Rectal smooth muscle tissue (tissue), 1 donor: ENCODE results near the gene ACACB.

Experiments used
- H3K27ac ChIP-seq: one replicate; pipeline ENCODE4 v1.7.0; 2013; ENCODE audit warnings: low read depth, low read length, inconsistent platforms
- H3K27me3 ChIP-seq: one replicate; pipeline ENCODE4 v1.7.0; 2013; ENCODE audit warnings: low read length; ENCODE audit not compliant: control insufficient read depth, insufficient read depth
- H3K36me3 ChIP-seq: one replicate; pipeline ENCODE4 v1.7.0; 2013; ENCODE audit warnings: low read length; ENCODE audit not compliant: control insufficient read depth, insufficient read depth
- H3K4me1 ChIP-seq: one replicate; pipeline ENCODE4 v1.7.0; 2013; ENCODE audit warnings: low read length; ENCODE audit not compliant: control insufficient read depth, insufficient read depth
- H3K4me3 ChIP-seq: one replicate; pipeline ENCODE4 v1.7.0; 2013; ENCODE audit warnings: low read length
- H3K9ac ChIP-seq: one replicate; pipeline ENCODE4 v1.7.0; 2013; ENCODE audit warnings: low read length

ACACB gene

DNA sequence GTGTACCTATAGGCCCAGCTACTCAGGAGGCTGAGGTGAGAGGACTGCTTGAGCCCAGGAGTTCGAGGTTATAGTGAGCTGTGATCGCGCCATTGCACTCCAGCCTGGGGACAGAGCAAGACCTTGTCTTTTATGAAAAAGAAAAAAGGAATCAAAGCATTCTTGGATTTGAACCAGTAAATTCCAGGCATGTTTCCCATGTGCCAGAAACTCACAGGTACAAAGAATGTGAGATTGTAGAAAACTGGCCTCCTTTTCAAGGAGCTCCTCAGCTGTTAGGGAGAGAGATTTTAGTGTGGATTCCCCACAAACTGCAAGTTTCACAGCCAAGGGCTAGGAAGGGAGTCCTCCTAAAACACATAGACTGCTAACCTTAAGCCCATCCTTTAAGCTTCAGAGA lies 97.7 kb downstream of the ACACB start:
- peaks cover 35% of the 10 kb centered on the region for H3K36me3 ChIP-seq

DNA sequence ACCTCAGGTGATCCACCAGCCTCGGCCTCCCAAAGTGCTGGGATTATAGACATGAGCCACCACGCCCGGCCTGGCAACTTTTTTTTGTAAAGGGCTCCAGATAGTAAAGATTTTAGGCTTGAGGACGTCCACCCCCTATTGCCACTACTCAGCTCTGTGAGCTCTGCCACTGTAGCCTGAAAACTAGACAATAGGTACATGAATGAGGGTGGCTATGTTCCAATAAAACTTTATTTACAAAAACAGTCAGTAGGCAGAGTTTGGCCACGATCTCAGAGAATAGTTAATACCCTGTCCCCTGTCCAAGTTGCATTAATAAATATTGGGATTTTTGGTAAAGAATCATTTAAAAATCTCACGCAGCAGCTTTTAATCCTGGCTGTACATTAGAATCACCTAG lies 102.6 kb downstream of the ACACB start:
- peaks cover 38% of the 10 kb centered on the region for H3K36me3 ChIP-seq
- no peak overlapping the region for H3K27ac ChIP-seq
- no peak overlapping the region for H3K9ac ChIP-seq
- no peak overlapping the region for H3K4me3 ChIP-seq
- no peaks in the 10 kb centered on the region for H3K27me3 ChIP-seq
- no peaks in the 10 kb centered on the region for H3K4me1 ChIP-seq

More for the DNA sequence above, 97.7 kb downstream of the ACACB start:
- no peaks in the 10 kb centered on the region for H3K4me1 ChIP-seq
- no peaks in the 10 kb centered on the region for H3K27me3 ChIP-seq
- H3K4me3 ChIP-seq = no peak overlapping the region
- no peak overlapping the region for H3K27ac ChIP-seq
- H3K9ac ChIP-seq = no peak overlapping the region

DNA sequence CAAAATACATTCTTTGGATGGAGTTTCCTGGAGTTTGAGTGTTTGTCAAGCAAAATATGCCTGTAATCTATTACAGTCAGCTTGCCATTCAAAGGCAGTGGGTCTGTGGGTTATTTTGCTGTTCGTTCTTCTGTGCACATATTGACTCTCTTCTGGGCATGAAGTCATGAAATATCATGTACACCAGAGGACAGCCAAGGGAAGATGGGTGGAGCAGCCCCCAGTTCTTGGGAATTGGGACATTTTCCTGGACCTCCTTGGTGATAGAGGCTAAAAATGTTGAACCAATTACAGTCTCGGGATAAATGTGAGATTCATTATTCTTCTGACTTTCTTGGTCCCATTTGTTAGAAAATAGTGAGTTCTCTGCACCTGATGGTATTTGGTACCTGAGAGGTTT lies 103.6 kb downstream of the ACACB start:
- no peak overlapping the region for H3K27ac ChIP-seq
- H3K36me3 ChIP-seq = peaks cover 32% of the 10 kb centered on the region
- no peaks in the 10 kb centered on the region for H3K27me3 ChIP-seq
- H3K4me1 ChIP-seq = no peaks in the 10 kb centered on the region
- H3K9ac ChIP-seq = no peak overlapping the region
- H3K4me3 ChIP-seq = no peak overlapping the region

DNA sequence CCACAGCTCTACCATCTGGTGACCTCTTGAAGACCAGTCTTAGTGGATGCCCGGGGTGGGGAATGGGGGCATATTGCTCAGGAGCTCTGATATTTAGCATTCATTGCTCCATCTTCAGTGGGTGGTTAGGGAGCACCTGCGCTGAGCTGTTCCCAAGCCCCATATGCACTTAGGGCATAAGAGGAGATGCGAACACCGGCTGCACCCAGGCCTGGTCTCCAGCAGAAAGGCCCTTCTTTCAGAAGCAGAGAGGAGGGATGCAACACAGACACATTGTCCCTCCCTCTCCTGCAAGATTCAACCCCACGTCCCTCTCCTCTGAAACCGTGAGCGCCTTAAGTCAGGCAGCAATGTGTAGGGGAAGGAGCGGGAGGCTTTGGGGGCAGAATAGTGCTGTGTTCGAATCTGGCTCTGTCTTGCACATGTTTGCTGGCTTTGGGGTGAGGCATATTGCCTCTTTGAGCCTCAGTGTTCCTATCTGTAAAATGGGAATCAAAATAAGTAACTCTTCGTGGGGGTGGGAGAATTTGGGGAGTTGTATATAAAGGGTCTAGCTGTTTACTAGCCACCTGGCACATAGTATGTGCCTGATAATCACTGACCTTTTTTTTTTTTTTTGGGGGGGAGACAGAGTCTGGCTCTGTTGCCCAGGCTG lies 105.0 kb downstream of the ACACB start:
- Histone ChIP-seq H3K4me1 (no peaks in the 10 kb centered on the region), H3K27ac (no peak overlapping the region), H3K27me3 (no peaks in the 10 kb centered on the region), H3K4me3 (no peak overlapping the region), H3K9ac (no peak overlapping the region), H3K36me3 (peaks cover 37% of the 10 kb centered on the region)

DNA sequence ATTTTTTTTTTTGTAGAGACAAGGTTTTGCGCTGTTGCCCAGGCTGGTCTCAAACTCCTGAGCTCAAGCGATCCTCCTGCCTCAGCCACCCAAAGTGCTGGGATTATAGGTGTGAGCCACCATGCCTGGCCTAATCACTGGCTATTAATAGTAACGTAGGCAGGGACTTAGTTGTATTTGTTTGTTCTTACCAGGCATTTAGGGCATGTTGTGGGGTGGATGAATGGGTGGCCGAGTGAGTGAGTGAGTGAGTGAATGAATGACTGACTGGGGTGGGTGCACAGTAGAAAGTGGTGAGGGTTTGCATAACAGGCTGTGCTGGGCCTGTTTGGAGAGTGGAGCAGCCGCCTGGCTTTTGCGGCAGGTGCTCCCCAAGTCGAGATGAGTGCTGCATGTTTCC lies 105.7 kb downstream of the ACACB start:
- Histone ChIP-seq H3K4me1 (no peaks in the 10 kb centered on the region), H3K27ac (no peak overlapping the region), H3K9ac (no peak overlapping the region), H3K36me3 (peaks cover 35% of the 10 kb centered on the region), H3K4me3 (no peak overlapping the region), H3K27me3 (no peaks in the 10 kb centered on the region)

DNA sequence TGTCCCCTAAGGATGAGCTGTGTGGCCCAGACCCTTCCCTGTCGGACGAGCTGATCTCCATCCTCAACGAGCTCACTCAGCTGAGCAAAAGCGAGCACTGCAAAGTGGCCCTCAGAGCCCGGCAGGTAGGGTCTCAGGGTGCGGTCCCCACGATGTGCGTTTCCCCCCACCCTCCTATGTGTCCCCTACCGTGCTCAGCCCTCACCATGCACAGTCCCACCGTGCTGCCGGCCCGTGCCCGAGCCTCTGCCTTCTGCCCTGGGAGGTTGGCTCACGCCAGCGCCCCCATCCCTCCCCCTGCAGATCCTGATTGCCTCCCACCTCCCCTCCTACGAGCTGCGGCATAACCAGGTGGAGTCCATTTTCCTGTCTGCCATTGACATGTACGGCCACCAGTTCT lies 106.1 kb downstream of the ACACB start:
- Histone ChIP-seq H3K9ac (no peak overlapping the region), H3K27ac (no peak overlapping the region), H3K4me1 (no peaks in the 10 kb centered on the region)

DNA sequence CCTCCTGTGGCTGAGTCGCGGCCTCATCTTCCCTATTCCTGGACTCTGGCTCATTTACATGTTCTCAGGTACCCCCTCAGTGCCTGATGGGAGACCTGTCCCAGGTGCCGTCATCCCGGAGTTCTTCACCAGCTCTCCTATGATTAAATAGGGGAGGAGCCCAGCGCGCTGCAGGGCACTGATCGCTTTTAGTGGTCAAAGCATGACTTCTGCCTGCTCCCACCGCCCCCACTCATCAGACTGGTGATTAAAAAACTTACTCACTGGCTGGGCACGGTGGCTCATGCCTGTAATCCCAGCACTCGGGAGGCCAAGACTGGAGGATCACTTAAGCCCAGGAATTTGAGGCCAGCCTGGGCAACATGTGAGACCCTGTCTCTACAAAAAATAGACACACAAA lies 106.8 kb downstream of the ACACB start:
- Histone ChIP-seq H3K9ac (no peak overlapping the region), H3K36me3 (peaks cover 35% of the 10 kb centered on the region), H3K27ac (no peak overlapping the region)

More for the DNA sequence above, 106.1 kb downstream of the ACACB start:
- Histone ChIP-seq H3K27me3 (no peaks in the 10 kb centered on the region), H3K4me3 (no peak overlapping the region), H3K36me3 (peaks cover 39% of the 10 kb centered on the region)

DNA sequence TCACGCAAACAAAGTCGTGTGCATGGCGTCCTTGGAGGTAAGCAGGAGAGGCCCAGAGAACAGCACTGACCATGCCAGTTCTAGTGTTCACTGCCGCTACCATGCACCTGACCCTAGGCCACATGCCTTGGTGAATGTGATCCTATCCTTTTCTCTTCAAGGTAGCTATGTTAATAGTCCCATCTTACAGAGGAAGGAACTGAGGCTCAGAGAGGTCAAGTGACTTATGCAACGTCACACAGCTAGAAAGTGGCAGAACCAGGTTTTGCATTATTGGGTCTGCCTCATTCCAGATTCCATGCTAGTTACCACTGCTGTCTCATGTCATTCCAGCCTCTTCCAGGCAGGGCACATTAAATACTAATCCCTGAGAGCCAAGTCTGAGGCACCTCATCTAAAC lies 107.5 kb downstream of the ACACB start:
- peaks cover 35% of the 10 kb centered on the region for H3K36me3 ChIP-seq

More for the DNA sequence above, 106.8 kb downstream of the ACACB start:
- Histone ChIP-seq H3K4me3 (no peak overlapping the region), H3K27me3 (no peaks in the 10 kb centered on the region), H3K4me1 (no peaks in the 10 kb centered on the region)

DNA sequence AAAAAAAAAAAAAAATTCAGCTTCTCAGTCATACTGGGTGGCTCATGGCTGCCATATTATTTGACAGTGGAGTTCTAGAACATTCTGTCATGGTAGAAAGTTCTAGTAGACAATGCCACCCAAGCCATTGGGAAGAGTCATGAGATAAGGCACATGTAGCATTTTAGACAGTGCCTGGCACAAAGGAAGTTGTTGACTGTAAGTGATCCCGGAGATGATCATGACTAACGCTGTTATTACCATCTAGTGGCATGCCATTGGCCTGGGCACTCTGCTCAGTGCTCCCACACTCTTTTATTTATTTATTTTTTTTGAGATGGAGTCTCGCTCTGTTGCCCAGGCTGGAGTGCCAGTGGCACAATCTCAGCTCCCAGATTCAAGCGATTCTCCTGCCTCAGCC lies 112.3 kb downstream of the ACACB start:
- Histone ChIP-seq H3K27me3 (no peaks in the 10 kb centered on the region), H3K9ac (no peak overlapping the region), H3K27ac (no peak overlapping the region), H3K36me3 (peaks cover 43% of the 10 kb centered on the region), H3K4me3 (no peak overlapping the region), H3K4me1 (no peaks in the 10 kb centered on the region)

More for the DNA sequence above, 107.5 kb downstream of the ACACB start:
- no peak overlapping the region for H3K4me3 ChIP-seq
- H3K27me3 ChIP-seq = no peaks in the 10 kb centered on the region
- no peaks in the 10 kb centered on the region for H3K4me1 ChIP-seq
- no peak overlapping the region for H3K27ac ChIP-seq
- H3K9ac ChIP-seq = no peak overlapping the region

DNA sequence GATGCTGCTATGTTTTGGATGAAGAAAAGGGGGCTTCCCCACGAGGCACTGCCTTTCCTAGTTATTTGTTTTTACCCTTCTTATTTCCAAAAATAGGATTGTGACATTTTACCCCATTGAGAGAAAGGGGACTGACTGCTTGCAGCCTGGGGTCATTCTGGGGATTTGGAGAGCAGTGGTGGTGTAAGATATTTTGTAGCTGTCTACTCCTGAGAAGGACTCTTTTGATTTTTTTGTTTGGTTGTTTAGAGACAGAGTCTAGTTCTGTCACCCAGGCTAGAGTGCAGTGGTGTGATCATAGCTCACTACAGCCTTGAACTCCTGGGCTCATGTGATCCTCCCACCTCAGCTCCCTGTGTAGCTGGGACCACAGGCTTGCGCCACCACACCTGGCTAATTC lies 113.8 kb downstream of the ACACB start:
- Histone ChIP-seq H3K4me1 (no peaks in the 10 kb centered on the region), H3K27me3 (no peaks in the 10 kb centered on the region), H3K27ac (no peak overlapping the region), H3K36me3 (peaks cover 44% of the 10 kb centered on the region), H3K4me3 (no peak overlapping the region), H3K9ac (no peak overlapping the region)

DNA sequence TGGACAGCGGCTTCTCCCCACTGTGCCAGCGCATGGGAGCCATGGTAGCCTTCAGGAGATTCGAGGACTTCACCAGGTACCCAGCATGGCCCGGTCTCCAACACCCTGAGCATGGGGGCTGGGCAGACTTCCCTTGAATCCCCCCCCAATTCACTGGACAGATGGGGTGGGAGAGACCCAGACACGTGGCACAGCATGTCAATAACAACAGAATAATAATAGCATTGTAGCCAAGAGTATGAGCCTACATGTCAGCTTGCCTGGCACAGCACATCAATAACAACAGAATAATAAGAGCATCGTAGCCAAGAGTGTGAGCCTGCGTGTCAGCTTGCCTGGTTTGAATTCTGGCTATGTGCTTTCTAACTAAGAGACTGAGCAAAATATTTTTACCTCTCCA lies 116.3 kb downstream of the ACACB start:
- Histone ChIP-seq H3K27me3 (no peaks in the 10 kb centered on the region), H3K4me1 (no peaks in the 10 kb centered on the region), H3K9ac (no peak overlapping the region), H3K27ac (no peak overlapping the region), H3K36me3 (peaks cover 48% of the 10 kb centered on the region), H3K4me3 (no peak overlapping the region)

DNA sequence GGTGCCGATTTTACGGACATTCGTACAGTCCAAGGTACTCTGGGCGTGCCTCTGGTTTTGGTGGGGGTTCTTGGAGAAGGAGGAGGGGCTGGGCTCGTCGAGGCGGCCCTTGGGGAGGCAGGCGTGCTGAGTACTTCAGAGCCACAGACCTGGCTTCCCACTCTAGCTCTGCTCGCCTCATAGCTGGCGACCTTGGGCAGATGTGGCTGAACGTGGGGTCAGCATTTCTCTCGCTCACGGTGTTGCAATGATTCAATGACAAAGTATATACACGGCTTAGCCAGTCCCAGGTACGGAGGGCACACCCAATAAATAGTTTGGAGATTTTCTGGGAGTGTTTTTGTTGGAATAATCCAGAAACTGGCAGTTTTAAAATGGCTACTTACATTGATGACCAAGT lies 117.6 kb downstream of the ACACB start:
- Histone ChIP-seq H3K27ac (no peak overlapping the region), H3K4me1 (no peaks in the 10 kb centered on the region), H3K9ac (no peak overlapping the region)

DNA sequence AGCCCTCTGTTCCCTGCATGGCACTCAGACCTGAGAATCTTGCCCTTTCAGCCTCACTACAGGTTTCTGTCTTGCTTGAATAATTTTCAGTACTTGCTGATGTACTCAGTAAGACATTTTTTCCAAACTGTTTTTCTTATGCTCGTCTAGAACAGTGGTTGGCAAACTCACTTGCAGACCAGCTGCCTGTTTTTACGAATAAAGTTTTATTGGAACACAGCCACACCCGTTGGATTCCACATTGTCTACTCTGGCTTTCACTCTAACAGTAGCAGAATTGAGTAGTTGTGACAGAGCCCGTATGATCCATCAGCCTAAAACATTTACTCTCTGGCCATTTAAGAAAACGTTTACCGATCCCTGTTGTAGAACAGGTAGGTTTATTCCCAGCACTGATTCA lies 119.9 kb downstream of the ACACB start:
- no peak overlapping the region for H3K27ac ChIP-seq
- H3K9ac ChIP-seq = no peak overlapping the region
- no peaks in the 10 kb centered on the region for H3K27me3 ChIP-seq
- peaks cover 57% of the 10 kb centered on the region for H3K36me3 ChIP-seq
- no peaks in the 10 kb centered on the region for H3K4me1 ChIP-seq
- no peak overlapping the region for H3K4me3 ChIP-seq

More for the DNA sequence above, 117.6 kb downstream of the ACACB start:
- H3K4me3 ChIP-seq = no peak overlapping the region
- H3K27me3 ChIP-seq = no peaks in the 10 kb centered on the region
- H3K36me3 ChIP-seq = peaks cover 48% of the 10 kb centered on the region
